ENCODE data around the gene APRT. TPM values are rescaled to one million over a fixed set of nuclear protein-coding genes. Genes with fewer than 3 reads are reported as not detected.

The APRT gene
- total and polyA plus RNA-seq, 2 of the 8 experiments (the other 6 are each of a cell fraction or from before 2014, with no cell fraction given), result 221 to 267 TPM

DNA sequence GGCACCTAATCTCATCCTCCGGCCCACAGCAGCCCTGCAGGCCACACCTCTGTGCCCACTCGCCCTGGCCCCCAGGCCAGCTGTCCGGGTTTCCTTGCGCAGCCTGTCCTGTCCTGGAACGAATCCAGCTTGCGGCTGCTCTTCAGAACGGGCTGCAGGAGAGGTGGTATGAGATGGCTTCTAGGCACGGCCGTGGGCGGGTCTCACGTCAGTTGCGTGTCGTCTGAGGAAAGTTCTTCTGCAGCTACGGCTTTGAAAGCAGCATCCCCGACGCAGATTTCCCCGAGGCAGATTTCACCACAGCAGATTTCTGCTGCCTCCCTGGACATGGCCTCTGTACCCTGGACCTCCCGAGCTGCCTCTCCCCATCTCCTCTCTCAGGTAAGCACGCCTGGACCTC lies 26.8 kb upstream of the APRT start (continued):
- no peak for TF ChIP-seq TCF12 (IDR thresholded peaks at IDR 0.05; ENCODE audit: low read depth, low read length)
- TF ChIP-seq BRCA1 (IDR thresholded peaks at IDR 0.05; ENCODE audit: low read depth, low read length), result no peak

All from H1 (cell line).